Mesothelial cell of epicardium (in vitro differentiated cells): ENCODE results near the gene SEMA5B. TPM values are rescaled to one million over a fixed set of nuclear protein-coding genes. Genes with fewer than 3 reads are reported as not detected.

Experiments used
- DNase-seq, 2 experiments: peaks; one replicate each; pipeline ENCODE4 v3.0.0; 2021; ENCODE audit warnings: low spot score in 2 of 2; ENCODE audit not compliant: unreplicated experiment in 2 of 2
- H3K27ac Mint-ChIP-seq: 2 replicates; pipeline ENCODE4 v1.8.0; 2021; ENCODE audit warnings: mixed read lengths
- H3K27me3 Mint-ChIP-seq: 2 replicates; pipeline ENCODE4 v1.8.0; 2021; ENCODE audit warnings: low read depth, mixed read lengths
- H3K36me3 Mint-ChIP-seq: 2 replicates; pipeline ENCODE4 v1.8.0; 2021; ENCODE audit warnings: mixed read lengths
- H3K4me1 Mint-ChIP-seq: 2 replicates; pipeline ENCODE4 v1.8.0; 2021; ENCODE audit warnings: mixed read lengths
- H3K4me3 Mint-ChIP-seq: 2 replicates; pipeline ENCODE4 v1.8.0; 2021; ENCODE audit warnings: mild to moderate bottlenecking, moderate library complexity, mixed read lengths
- H3K9me3 Mint-ChIP-seq: 2 replicates; pipeline ENCODE4 v1.8.0; 2021; ENCODE audit warnings: mixed read lengths
- CTCF ChIP-seq: fragments of 200-600 bp; sonication (generic); IDR thresholded peaks from one replicate; pipeline ENCODE4 v1.5.0; 2021; ENCODE audit warnings: antibody characterized with exemption; ENCODE audit not compliant: unreplicated experiment
- total RNA-seq: library from RNA; stranded (reverse); gene quantifications from 3 replicates; pipeline ENCODE4 v1.2.1, GENCODE V29; 2021

SEMA5B gene
- total RNA-seq, 1 donor from 2014 or later, result 0.27 TPM

- no peaks in the 10 kb centered on the region for H3K27me3 Mint-ChIP-seq
- H3K9me3 Mint-ChIP-seq, result no peaks in the 10 kb centered on the region
These were observed 136.8 kb downstream of the SEMA5B start for GRCh38 chr3:122890720-122891220.

GRCh38 chr3:122890077-122890719, 137.4 kb downstream of the SEMA5B start:
- no peak overlapping the region for H3K4me3 Mint-ChIP-seq
- no peak for DNase-seq
- H3K27ac Mint-ChIP-seq, result peak overlapping the region; percentile 19

More at GRCh38 chr3:122890720-122891220, 136.8 kb downstream of the SEMA5B start:
- no peak for DNase-seq
- TF ChIP-seq CTCF, result no peak
- Mint-ChIP-seq H3K27ac (peak overlapping the region; percentile 19), H3K36me3 (no peaks in the 10 kb centered on the region), H3K4me3 (no peak overlapping the region), H3K4me1 (peaks cover 14% of the 10 kb centered on the region)

GRCh38 chr3:122886946-122887345, 140.6 kb downstream of the SEMA5B start:
- DNase-seq, result no peak
- H3K9me3 Mint-ChIP-seq, result no peaks in the 10 kb centered on the region

More at GRCh38 chr3:122890077-122890719, 137.4 kb downstream of the SEMA5B start:
- no peaks in the 10 kb centered on the region for H3K9me3 Mint-ChIP-seq
- no peaks in the 10 kb centered on the region for H3K27me3 Mint-ChIP-seq
- no peaks in the 10 kb centered on the region for H3K36me3 Mint-ChIP-seq
- no peak for TF ChIP-seq CTCF
- H3K4me1 Mint-ChIP-seq, result peaks cover 14% of the 10 kb centered on the region

GRCh38 chr3:122886251-122886650, 141.3 kb downstream of the SEMA5B start:
- Mint-ChIP-seq H3K27me3 (no peaks in the 10 kb centered on the region), H3K36me3 (peaks cover 3% of the 10 kb centered on the region), H3K9me3 (no peaks in the 10 kb centered on the region), H3K4me1 (peaks cover 13% of the 10 kb centered on the region), H3K4me3 (no peak overlapping the region), H3K27ac (no peak overlapping the region)
- DNase-seq, result no peak
- TF ChIP-seq CTCF, result no peak

More at GRCh38 chr3:122886946-122887345, 140.6 kb downstream of the SEMA5B start:
- Mint-ChIP-seq H3K27me3 (no peaks in the 10 kb centered on the region), H3K36me3 (no peaks in the 10 kb centered on the region), H3K27ac (no peak overlapping the region), H3K4me1 (peaks cover 13% of the 10 kb centered on the region), H3K4me3 (no peak overlapping the region)
- no peak for TF ChIP-seq CTCF

GRCh38 chr3:122882361-122882947, 145.1 kb downstream of the SEMA5B start:
- no peaks in the 10 kb centered on the region for H3K9me3 Mint-ChIP-seq
- no peaks in the 10 kb centered on the region for H3K4me1 Mint-ChIP-seq
- TF ChIP-seq CTCF, result no peak
- DNase-seq, result no peak
- no peak overlapping the region for H3K27ac Mint-ChIP-seq
- H3K36me3 Mint-ChIP-seq, result peaks cover 4% of the 10 kb centered on the region
- H3K4me3 Mint-ChIP-seq, result no peak overlapping the region
- H3K27me3 Mint-ChIP-seq, result no peaks in the 10 kb centered on the region
